ENCODE measurements around the gene IGFL1.
A peak's percentile ranks its signal among the peaks of the same experiment; 100 is the strongest.
"Not testable (repeated sequence)": the region's sequence is repeated elsewhere in the genome, so short reads cannot be mapped to it uniquely, and the experiment has no call there.

IGFL1 gene

DNA sequence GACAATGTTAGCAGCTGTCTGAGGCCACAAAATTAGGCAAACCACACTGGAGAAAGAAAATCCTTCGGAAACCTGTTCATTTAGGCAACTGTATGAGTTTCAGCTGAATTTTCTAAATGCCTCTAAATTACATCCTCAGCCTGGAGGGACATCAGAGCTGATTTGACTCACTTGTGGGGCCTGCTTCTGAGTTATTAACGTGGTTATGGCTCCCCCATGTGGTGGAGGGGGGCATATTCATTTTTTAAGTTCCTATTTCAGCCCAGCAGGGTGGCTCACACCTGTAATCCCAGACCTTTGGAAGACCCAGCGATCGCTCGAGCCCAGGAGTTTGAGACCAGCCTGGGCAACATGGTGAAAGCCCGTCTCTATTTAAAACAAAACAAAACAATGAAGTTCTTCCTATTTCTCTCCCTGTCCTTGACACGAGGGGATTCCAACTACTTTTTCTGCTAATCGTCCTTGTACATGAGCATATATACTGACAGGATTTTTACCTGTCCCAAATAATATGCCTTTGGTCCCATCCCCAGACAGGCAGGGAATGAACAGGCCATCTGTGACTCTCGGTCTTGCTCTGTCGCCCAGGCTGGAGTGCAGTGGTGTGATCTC is 35.8 kb downstream of the IGFL1 start:
- DNase-seq (ENCODE audit: low read depth in 2 of 2), result peak; percentile 34 to 43

DNA sequence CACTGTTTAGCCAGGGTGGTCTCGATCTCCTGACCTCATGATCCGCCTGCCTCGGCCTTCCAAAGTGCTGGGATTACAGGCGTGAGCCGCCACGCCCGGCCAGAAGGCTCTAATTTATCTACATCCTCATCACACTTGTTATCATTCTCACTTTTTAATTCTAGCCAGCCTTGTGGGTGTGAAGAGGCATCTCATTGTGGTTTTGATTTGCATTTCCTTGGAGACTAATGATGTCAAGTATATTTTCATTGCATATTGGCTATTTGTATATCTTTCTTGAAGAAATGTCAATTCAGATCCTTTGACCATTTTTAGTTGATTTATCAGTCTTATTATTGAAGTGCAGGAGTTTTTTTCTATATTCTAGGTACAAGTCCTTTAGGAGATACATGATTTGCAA is 39.6 kb downstream of the IGFL1 start:
- no peak for DNase-seq (ENCODE audit: low read depth in 2 of 2)

DNA sequence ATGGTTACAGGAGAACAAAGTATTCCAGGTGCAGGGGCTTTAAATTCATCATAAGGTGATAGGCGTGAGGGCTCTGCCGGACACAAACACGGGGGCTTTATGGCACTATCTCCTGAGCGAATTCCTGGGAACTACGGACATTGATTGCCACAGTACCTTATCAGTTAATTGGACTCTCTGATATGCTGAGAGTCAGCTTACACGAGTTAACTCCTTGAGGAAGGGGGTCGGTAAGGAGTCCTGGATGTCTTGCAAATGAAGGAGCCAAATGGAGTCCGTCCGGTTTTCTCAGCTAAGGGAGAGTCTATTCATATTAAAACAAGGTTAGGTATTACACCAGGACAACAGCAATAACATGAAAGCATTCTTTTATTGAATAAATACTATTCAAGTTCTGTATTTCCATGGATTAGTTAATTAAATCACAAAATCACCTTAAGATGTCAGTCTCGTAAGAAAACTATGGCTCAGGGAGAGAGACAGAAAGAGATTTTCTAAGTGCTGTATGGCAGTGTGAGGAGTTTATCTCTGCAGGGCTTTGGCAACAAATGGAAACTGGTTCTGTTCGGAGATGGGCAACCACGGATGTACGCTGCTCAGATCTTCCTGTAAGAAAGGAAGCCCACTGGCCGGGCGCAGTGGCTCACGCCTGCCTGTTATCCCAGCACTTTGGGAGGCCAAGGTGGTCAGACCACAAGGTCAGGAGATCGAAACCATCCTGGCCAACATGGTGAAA is 41.1 kb downstream of the IGFL1 start:
- no peak for DNase-seq (ENCODE audit: low read depth in 2 of 2)

DNA sequence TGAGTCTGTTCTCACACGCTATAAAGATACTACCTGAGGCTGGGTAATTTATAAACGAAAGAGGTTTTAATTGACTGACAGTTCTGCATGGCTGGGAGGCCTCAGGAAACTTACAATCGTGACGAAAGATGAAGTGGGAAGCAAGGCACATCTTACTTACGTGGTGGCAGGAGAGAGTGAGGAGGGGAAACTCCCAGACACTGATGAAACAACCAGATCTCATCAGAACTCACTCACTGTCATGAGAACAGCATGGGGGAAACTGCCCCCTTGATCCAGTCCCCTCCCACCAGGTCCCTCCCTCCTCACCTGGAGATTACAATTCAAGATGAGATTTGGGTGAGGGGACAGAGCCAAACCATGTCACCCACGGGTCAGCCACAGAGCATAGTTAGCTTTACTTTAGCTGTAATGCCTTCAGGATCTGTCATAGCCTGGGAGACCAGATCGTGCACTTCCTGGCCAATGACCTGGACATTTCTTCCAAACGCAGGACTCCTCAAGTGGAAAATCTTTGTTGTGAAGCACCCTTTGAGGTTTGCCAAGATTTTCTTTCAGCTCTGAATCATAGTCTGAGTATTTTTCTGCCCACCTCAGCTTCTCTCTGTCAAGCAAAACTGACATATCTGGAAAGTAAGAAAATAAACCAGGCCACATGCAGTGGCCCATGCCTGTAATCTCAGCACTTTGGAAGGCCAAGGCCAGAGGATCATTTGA is 42.1 kb downstream of the IGFL1 start:
- DNase-seq (ENCODE audit: low read depth in 2 of 2), result no peak

DNA sequence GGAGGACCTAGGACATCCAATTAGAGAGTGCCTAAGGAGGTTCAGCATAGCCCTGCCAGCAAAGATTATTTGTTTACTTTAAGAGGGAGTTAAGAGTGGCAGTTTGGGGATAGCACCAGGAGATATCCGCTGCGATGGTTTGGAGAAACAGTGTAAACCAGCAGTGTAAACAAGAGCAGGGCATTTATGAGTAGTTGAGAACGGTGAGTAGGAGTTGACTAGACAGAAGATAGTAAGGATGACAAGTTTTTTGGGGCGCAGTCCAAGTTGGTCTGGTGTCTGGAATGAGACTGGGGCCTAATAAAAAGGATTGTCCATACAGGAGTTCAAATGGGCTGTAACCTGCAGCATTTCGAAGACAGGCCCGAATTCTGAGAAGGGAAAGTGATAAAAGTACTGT is 44.4 kb downstream of the IGFL1 start:
- DNase-seq (ENCODE audit: low read depth in 2 of 2), result not testable (repeated sequence)

DNA sequence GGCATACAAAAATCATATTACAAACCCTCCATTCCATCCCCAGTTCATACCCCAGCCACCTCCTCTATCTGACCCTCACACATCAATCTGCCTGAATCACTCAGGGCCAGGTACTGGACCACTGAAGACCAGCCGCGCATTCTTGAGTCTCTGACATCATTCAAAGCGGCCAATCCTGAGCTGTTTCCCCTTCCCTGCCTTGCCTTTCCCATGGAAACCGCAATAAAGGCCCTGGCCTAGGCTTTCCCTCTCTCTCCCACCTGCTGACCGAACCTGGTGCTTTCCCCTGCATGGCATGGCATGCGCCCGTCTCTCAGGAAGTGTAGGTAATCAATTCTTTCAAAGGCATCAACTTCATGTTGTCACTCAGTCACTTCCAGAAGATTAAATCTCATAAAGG is 49.6 kb downstream of the IGFL1 start:
- DNase-seq (ENCODE audit: low read depth in 2 of 2), result no peak
